ENCODE data around the gene TSPAN11.

- TF ChIP-seq CTCF (IDR thresholded peaks at IDR 0.05) = no peak
- TF ChIP-seq ZFX (IDR thresholded peaks at IDR 0.05; ENCODE audit: borderline replicate concordance) = no peak
These were observed 34.5 kb downstream of the TSPAN11 start for GRCh38 chr12:30961030-30961429.

Data from 22Rv1 (cell line).